BLaER1 treated with 17β-estradiol and CSF1 and Interleukin-3, amounts not matched to agents 10 nM and 100 nM (cell line): ENCODE measurements around the gene CTBP1.

Experiments used
- H3K27ac ChIP-seq, 11 experiments: shearing (Covaris generic); formaldehyde crosslinking; 2 replicates each; pipeline ENCODE4 v1.8.1; 2022
- H3K27me3 ChIP-seq, 11 experiments: shearing (Covaris generic); formaldehyde crosslinking; 2 replicates each; pipeline ENCODE4 v1.8.1; 2022
- H3K36me3 ChIP-seq, 11 experiments: shearing (Covaris generic); formaldehyde crosslinking; 2 replicates each; pipeline ENCODE4 v1.8.1; 2022
- H3K4me1 ChIP-seq, 10 experiments: shearing (Covaris generic); formaldehyde crosslinking; 2 replicates each; pipeline ENCODE4 v1.8.1; 2022
- H3K4me2 ChIP-seq, 11 experiments: shearing (Covaris generic); formaldehyde crosslinking; 2 replicates each; pipeline ENCODE4 v1.8.1; 2022
- H3K4me3 ChIP-seq, 10 experiments: shearing (Covaris generic); formaldehyde crosslinking; 2 replicates each; pipeline ENCODE4 v1.8.1; 2022
- H3K9ac ChIP-seq, 11 experiments: shearing (Covaris generic); formaldehyde crosslinking; 2 replicates each; pipeline ENCODE4 v1.8.1; 2022
- H3K9me3 ChIP-seq, 11 experiments: shearing (Covaris generic); formaldehyde crosslinking; replicated peaks in 1 of 11; 2 replicates each; pipeline ENCODE4 v1.8.1; 2022
- H4K20me1 ChIP-seq, 11 experiments: shearing (Covaris generic); formaldehyde crosslinking; 2 replicates each; pipeline ENCODE4 v1.8.1; 2022
- Cebpa-rat ChIP-seq, 11 experiments: shearing (Covaris generic); IDR thresholded peaks; 2 replicates each; pipeline ENCODE4 v1.8.1; 2022

Gene CTBP1

GRCh38 chr4:1250921-1251772 is 2.2 kb upstream of the CTBP1 start:
- Histone ChIP-seq H3K9ac (peak overlapping the region in 2 of 11 experiments; percentile 96 to 98; a peak in 2 of 22 replicates), H3K4me3 (peak overlapping the region in 7 of 10 experiments; percentile 86 to 94 (median 88); a peak in 8 of 20 replicates), H3K9me3 (peaks cover 51 to 58% (median 57%) of the 10 kb centered on the region in 11 experiments), H3K36me3 (peaks cover 22 to 45% (median 38%) of the 10 kb centered on the region in 11 experiments; a peak in 20 of 22 replicates), H3K4me1 (peaks cover 25 to 33% (median 30%) of the 10 kb centered on the region in 10 experiments), H3K4me2 (peak overlapping the region; percentile 89 to 99 (median 97); a peak in 21 of 22 replicates), H3K27me3 (no peaks in the 10 kb centered on the region), H4K20me1 (peaks cover 12 to 22% (median 14%) of the 10 kb centered on the region in 11 experiments; a peak in 21 of 22 replicates), H3K27ac (no peak overlapping the region)
- no peak for TF ChIP-seq Cebpa-rat (IDR thresholded peaks at IDR 0.05)

- Histone ChIP-seq H3K36me3 (peaks cover 22 to 45% (median 38%) of the 10 kb centered on the region in 11 experiments; a peak in 20 of 22 replicates), H3K4me2 (peak overlapping the region; percentile 89 to 99 (median 97)), H3K27ac (peak overlapping the region in 9 of 11 experiments; percentile 95 to 98 (median 98); a peak in 12 of 22 replicates), H3K4me3 (peak overlapping the region in 9 of 10 experiments; percentile 86 to 94 (median 89); a peak in 17 of 20 replicates), H3K9ac (peak overlapping the region; percentile 91 to 99 (median 98); a peak in 17 of 22 replicates), H3K4me1 (peaks cover 31 to 40% (median 36%) of the 10 kb centered on the region in 10 experiments), H3K9me3 (peaks cover 44 to 52% (median 50%) of the 10 kb centered on the region in 11 experiments), H3K27me3 (no peaks in the 10 kb centered on the region), H4K20me1 (peaks cover 19 to 28% (median 21%) of the 10 kb centered on the region in 11 experiments)
- TF ChIP-seq Cebpa-rat (IDR thresholded peaks at IDR 0.05): no peak
Measured at GRCh38 chr4:1250527-1250812, 1.5 kb upstream of the CTBP1 start.

- H3K9ac ChIP-seq: peak overlapping the region; percentile 91 to 99 (median 98)
- peaks cover 22 to 42% (median 38%) of the 10 kb centered on the region in 11 experiments; a peak in 20 of 22 replicates for H3K36me3 ChIP-seq
- H3K27ac ChIP-seq: peak overlapping the region; percentile 95 to 98 (median 97)
- no peaks in the 10 kb centered on the region for H3K27me3 ChIP-seq
- peaks cover 38 to 46% (median 45%) of the 10 kb centered on the region in 11 experiments for H3K9me3 ChIP-seq
- no peak for TF ChIP-seq Cebpa-rat (IDR thresholded peaks at IDR 0.05)
- H3K4me3 ChIP-seq: peak overlapping the region; percentile 86 to 94 (median 90)
- peaks cover 37 to 45% (median 42%) of the 10 kb centered on the region in 10 experiments for H3K4me1 ChIP-seq
- H3K4me2 ChIP-seq: peak overlapping the region; percentile 89 to 99 (median 97)
- peaks cover 25 to 34% (median 26%) of the 10 kb centered on the region in 11 experiments for H4K20me1 ChIP-seq
Measured at GRCh38 chr4:1249731-1250526, 999 bp upstream of the CTBP1 start.

- peaks cover 32 to 41% (median 33%) of the 10 kb centered on the region in 11 experiments for H4K20me1 ChIP-seq
- peaks cover 31 to 39% (median 38%) of the 10 kb centered on the region in 11 experiments for H3K9me3 ChIP-seq
- TF ChIP-seq Cebpa-rat (IDR thresholded peaks at IDR 0.05): no peak
- peaks cover 22 to 45% (median 36%) of the 10 kb centered on the region in 11 experiments; a peak in 20 of 22 replicates for H3K36me3 ChIP-seq
- H3K27ac ChIP-seq: peak overlapping the region; percentile 95 to 98 (median 97)
- no peaks in the 10 kb centered on the region for H3K27me3 ChIP-seq
- peak overlapping the region; percentile 89 to 99 (median 97) for H3K4me2 ChIP-seq
- peak overlapping the region; percentile 91 to 99 (median 98) for H3K9ac ChIP-seq
- peak overlapping the region; percentile 86 to 94 (median 90) for H3K4me3 ChIP-seq
- H3K4me1 ChIP-seq: peaks cover 44 to 52% (median 49%) of the 10 kb centered on the region in 10 experiments
Measured at GRCh38 chr4:1249148-1249730, 309 bp upstream of the CTBP1 start.

GRCh38 chr4:1247864-1248244 is 1.1 kb downstream of the CTBP1 start:
- H4K20me1 ChIP-seq: peaks cover 45 to 55% (median 47%) of the 10 kb centered on the region in 11 experiments
- H3K4me2 ChIP-seq: peak overlapping the region; percentile 90 to 100 (median 100)
- peak overlapping the region; percentile 93 to 98 (median 97) for H3K27ac ChIP-seq
- peaks cover 18 to 26% (median 24%) of the 10 kb centered on the region in 11 experiments for H3K9me3 ChIP-seq
- no peaks in the 10 kb centered on the region for H3K27me3 ChIP-seq
- H3K36me3 ChIP-seq: peaks cover 13 to 39% (median 23%) of the 10 kb centered on the region in 11 experiments; a peak in 20 of 22 replicates
- peak overlapping the region; percentile 91 to 99 (median 98) for H3K9ac ChIP-seq
- TF ChIP-seq Cebpa-rat (IDR thresholded peaks at IDR 0.05): no peak
- H3K4me1 ChIP-seq: peaks cover 57 to 66% (median 62%) of the 10 kb centered on the region in 10 experiments
- peak overlapping the region; percentile 86 to 94 (median 90) for H3K4me3 ChIP-seq

- H3K36me3 ChIP-seq: peaks cover 11 to 41% (median 23%) of the 10 kb centered on the region in 11 experiments; a peak in 20 of 22 replicates
- peak overlapping the region; percentile 90 to 100 (median 100) for H3K4me2 ChIP-seq
- H3K27me3 ChIP-seq: no peaks in the 10 kb centered on the region
- peak overlapping the region; percentile 93 to 98 (median 97) for H3K27ac ChIP-seq
- H3K4me1 ChIP-seq: peaks cover 57 to 73% (median 69%) of the 10 kb centered on the region in 10 experiments
- peaks cover 52 to 61% (median 54%) of the 10 kb centered on the region in 11 experiments for H4K20me1 ChIP-seq
- TF ChIP-seq Cebpa-rat (IDR thresholded peaks at IDR 0.05): no peak
- H3K9ac ChIP-seq: peak overlapping the region; percentile 91 to 99 (median 98)
- H3K4me3 ChIP-seq: peak overlapping the region; percentile 86 to 94 (median 90)
- peaks cover 13 to 19% (median 17%) of the 10 kb centered on the region in 11 experiments; a peak in 20 of 22 replicates for H3K9me3 ChIP-seq
Measured at GRCh38 chr4:1246901-1247863, 1.7 kb downstream of the CTBP1 start.
